MM.1S (cell line): ENCODE measurements around the gene TSPAN9.

Source experiments
- EZH2phosphoT487 ChIP-seq: fragments of 300-600 bp; sonication (generic); IDR thresholded peaks from 2 replicates; pipeline ENCODE4 v1.6.1; 2018; ENCODE audit warnings: antibody characterized with exemption, low read length
- TF ChIP-seq, protein P1 (sequence below): fragments of 300-600 bp; sonication (generic); IDR thresholded peaks from 2 replicates; pipeline ENCODE4 v1.5.1; 2016; ENCODE audit warnings: antibody characterized with exemption, low read length, mixed read lengths

- TF ChIP-seq, protein P1, sequence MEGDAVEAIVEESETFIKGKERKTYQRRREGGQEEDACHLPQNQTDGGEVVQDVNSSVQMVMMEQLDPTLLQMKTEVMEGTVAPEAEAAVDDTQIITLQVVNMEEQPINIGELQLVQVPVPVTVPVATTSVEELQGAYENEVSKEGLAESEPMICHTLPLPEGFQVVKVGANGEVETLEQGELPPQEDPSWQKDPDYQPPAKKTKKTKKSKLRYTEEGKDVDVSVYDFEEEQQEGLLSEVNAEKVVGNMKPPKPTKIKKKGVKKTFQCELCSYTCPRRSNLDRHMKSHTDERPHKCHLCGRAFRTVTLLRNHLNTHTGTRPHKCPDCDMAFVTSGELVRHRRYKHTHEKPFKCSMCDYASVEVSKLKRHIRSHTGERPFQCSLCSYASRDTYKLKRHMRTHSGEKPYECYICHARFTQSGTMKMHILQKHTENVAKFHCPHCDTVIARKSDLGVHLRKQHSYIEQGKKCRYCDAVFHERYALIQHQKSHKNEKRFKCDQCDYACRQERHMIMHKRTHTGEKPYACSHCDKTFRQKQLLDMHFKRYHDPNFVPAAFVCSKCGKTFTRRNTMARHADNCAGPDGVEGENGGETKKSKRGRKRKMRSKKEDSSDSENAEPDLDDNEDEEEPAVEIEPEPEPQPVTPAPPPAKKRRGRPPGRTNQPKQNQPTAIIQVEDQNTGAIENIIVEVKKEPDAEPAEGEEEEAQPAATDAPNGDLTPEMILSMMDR, result no peak
- no peak for TF ChIP-seq EZH2phosphoT487
Measured at GRCh38 chr12:3120701-3121100, 43.5 kb downstream of the TSPAN9 start.
